HCT116 (cell line): ENCODE measurements around the gene PEX10.

Source experiments
- CEBPB ChIP-seq: IDR thresholded peaks from 2 replicates; pipeline ENCODE4 v1.6.1; 2012; ENCODE audit warnings: low read depth
- CTCF ChIP-seq, 3 experiments: fragments of 200-600 bp in 1 of 3; sonication (generic) in 1 of 3; IDR thresholded peaks in 2 of 3; conservative IDR thresholded peaks in 1 of 3; 2 replicates each; pipeline ENCODE4 v1.5.1; 2012 to 2017; ENCODE audit warnings: low read depth in 2 of 3, low read length in 2 of 3, antibody characterized with exemption in 1 of 3, borderline replicate concordance in 1 of 3, control low read depth in 1 of 3, mild to moderate bottlenecking in 1 of 3, mixed read lengths in 1 of 3, mixed run types in 1 of 3, moderate library complexity in 1 of 3; ENCODE audit not compliant: insufficient read depth in 1 of 3
- FOSL1 ChIP-seq: IDR thresholded peaks from 2 replicates; pipeline ENCODE4 v1.6.1; 2012; ENCODE audit warnings: low read depth
- POLR2AphosphoS5 ChIP-seq: IDR thresholded peaks from 2 replicates; pipeline ENCODE4 v1.6.1; 2011; ENCODE audit warnings: mild to moderate bottlenecking, low read depth, low read length, moderate library complexity
- SIN3A ChIP-seq: IDR thresholded peaks from 2 replicates; pipeline ENCODE4 v1.6.1; 2012; ENCODE audit warnings: low read depth

- no peak for TF ChIP-seq CTCF (IDR thresholded peaks at IDR 0.05 in 2 of 3, conservative IDR thresholded peaks at IDR 0.05 in 1 of 3; ENCODE audit: borderline replicate concordance in 1 of 3, insufficient read depth in 1 of 3, low read depth in 2 of 3, low read length in 2 of 3)
- no peak for TF ChIP-seq POLR2AphosphoS5
- no peak for TF ChIP-seq SIN3A
- TF ChIP-seq FOSL1 = no peak
- no peak for TF ChIP-seq CEBPB
Observed at GRCh38 chr1:2427051-2427450, 14.7 kb upstream of the PEX10 start.
